Caco-2 (cell line): ENCODE data around the gene OAS3. TPM values are rescaled to one million over a fixed set of nuclear protein-coding genes. Genes with fewer than 3 reads are reported as not detected.

ENCODE experiments used
- BruUV-seq: library from RNA; stranded (reverse); fragments of 400-500 nt; replicated peaks from 2 replicates; lab custom pipeline; 2021; lab: Mats Ljungman, UMichigan
- CTCF ChIA-PET: fragments of 300-600 bp; sonication (Branson Sonifier 250); formaldehyde crosslinking; loops from one replicate; lab custom pipeline; 2022; ENCODE audit warnings: antibody characterized with exemption; lab: Charles Lee
- POLR2A ChIA-PET: fragments of 300-600 bp; sonication (Branson Sonifier 250); formaldehyde crosslinking; loops from one replicate; lab custom pipeline; 2022; ENCODE audit warnings: antibody characterized with exemption; lab: Charles Lee
- DNase-seq, 2 experiments: peaks; one replicate each; pipeline versions ENCODE4 v3.0.0 to v3.0.0-alpha.2; 2020 to 2022
- H3K27me3 ChIP-seq: replicated peaks from 2 replicates; pipeline ENCODE4 v1.6.0; 2011; ENCODE audit warnings: low read length; ENCODE audit not compliant: control insufficient read depth, insufficient read depth
- H3K36me3 ChIP-seq: 2 replicates; pipeline ENCODE4 v1.5.1; 2011; ENCODE audit warnings: low read length; ENCODE audit not compliant: control insufficient read depth, insufficient read depth
- H3K4me1 ChIP-seq: fragments of 250-450 bp; sonication (Bioruptor Pico); 2 replicates; pipeline ENCODE4 v1.5.1; 2020; ENCODE audit warnings: mild to moderate bottlenecking
- H3K4me3 ChIP-seq: 2 replicates; pipeline ENCODE4 v1.5.1; 2011; ENCODE audit warnings: low read depth, mild to moderate bottlenecking, control low read depth, low read length
- H3K9me3 ChIP-seq: fragments of 250-450 bp; sonication (Bioruptor Pico); 2 replicates; pipeline ENCODE4 v1.5.1; 2020; ENCODE audit warnings: mild to moderate bottlenecking, moderate library complexity
- H3K27ac Mint-ChIP-seq: one replicate; pipeline ENCODE4 v1.8.0; 2022; ENCODE audit warnings: mixed read lengths; ENCODE audit not compliant: unreplicated experiment
- H3K27me3 Mint-ChIP-seq: one replicate; pipeline ENCODE4 v1.8.0; 2022; ENCODE audit warnings: mixed read lengths; ENCODE audit not compliant: insufficient read depth, unreplicated experiment
- H3K36me3 Mint-ChIP-seq: one replicate; pipeline ENCODE4 v1.8.0; 2022; ENCODE audit warnings: mild to moderate bottlenecking, mixed read lengths; ENCODE audit not compliant: insufficient read depth, unreplicated experiment
- H3K4me1 Mint-ChIP-seq: one replicate; pipeline ENCODE4 v1.8.0; 2022; ENCODE audit warnings: low read depth, mixed read lengths; ENCODE audit not compliant: unreplicated experiment
- H3K4me3 Mint-ChIP-seq: one replicate; pipeline ENCODE4 v1.8.0; 2022; ENCODE audit warnings: mild to moderate bottlenecking, moderate library complexity, mixed read lengths; ENCODE audit not compliant: unreplicated experiment
- H3K9me3 Mint-ChIP-seq: one replicate; pipeline ENCODE4 v1.8.0; 2022; ENCODE audit warnings: mixed read lengths; ENCODE audit not compliant: unreplicated experiment
- CTCF ChIP-seq, 2 experiments: fragments of 200-600 bp in 1 of 2; IDR thresholded peaks; 1 replicate in 1 of 2; 2 replicates in 1 of 2; pipeline versions ENCODE4 v1.5.1 to v1.8.0; 2011 to 2022; ENCODE audit warnings: antibody characterized with exemption in 1 of 2, control low read depth in 1 of 2, inconsistent platforms in 1 of 2, low read depth in 1 of 2, low read length in 1 of 2, mild to moderate bottlenecking in 1 of 2, moderate library complexity in 1 of 2; ENCODE audit not compliant: insufficient read depth in 1 of 2, severe bottlenecking in 1 of 2, unreplicated experiment in 1 of 2
- intact Hi-C: fragments of 100-400 bp; cut with micrococcal nuclease; formaldehyde crosslinking; loops from one replicate; pipeline ENCODE4 v1.10.0; 2022; ENCODE audit not compliant: unreplicated experiment
- total RNA-seq: library from RNA; stranded (reverse); gene quantifications from 2 replicates; pipeline ENCODE4 v1.2.3, GENCODE V29; 2022

The OAS3 gene
- total RNA-seq, 1 experiment from 2014 or later: 22.1 TPM

GRCh38 chr12:112929715-112930114 is 8.6 kb upstream of the OAS3 start:
- H3K9me3 ChIP-seq: peaks cover 31% of the 10 kb centered on the region
- Mint-ChIP-seq H3K36me3 (peaks cover 10% of the 10 kb centered on the region), H3K27me3 (no peaks in the 10 kb centered on the region), H3K9me3 (peaks cover 9% of the 10 kb centered on the region), H3K27ac (no peak overlapping the region), H3K4me3 (no peak overlapping the region), H3K4me1 (peaks cover 13% of the 10 kb centered on the region)
- no peaks in the 10 kb centered on the region for H3K36me3 ChIP-seq
- TF ChIP-seq CTCF (IDR thresholded peaks at IDR 0.05; ENCODE audit: insufficient read depth in 1 of 2, low read depth in 1 of 2, low read length in 1 of 2, severe bottlenecking in 1 of 2, unreplicated experiment in 1 of 2): no peak
- no peak for DNase-seq
- peaks cover 37% of the 10 kb centered on the region for H3K4me1 ChIP-seq
- no peaks in the 10 kb centered on the region for H3K27me3 ChIP-seq
- no peak overlapping the region for H3K4me3 ChIP-seq
- intact Hi-C loops: no loop called here
- ChIA-PET POLR2A (no interaction called here), CTCF (no interaction called here)
- BruUV-seq: no TSS peak

- no peak for TF ChIP-seq CTCF (IDR thresholded peaks at IDR 0.05; ENCODE audit: insufficient read depth in 1 of 2, low read depth in 1 of 2, low read length in 1 of 2, severe bottlenecking in 1 of 2, unreplicated experiment in 1 of 2)
- no peak overlapping the region for H3K27ac Mint-ChIP-seq
- POLR2A ChIA-PET: no interaction called here
- H3K4me1 ChIP-seq: peaks cover 31% of the 10 kb centered on the region
- BruUV-seq: no TSS peak
- H3K27me3 Mint-ChIP-seq: no peaks in the 10 kb centered on the region
- H3K9me3 ChIP-seq: peaks cover 31% of the 10 kb centered on the region
- DNase-seq: no peak
- no peaks in the 10 kb centered on the region for H3K27me3 ChIP-seq
- H3K4me3 ChIP-seq: no peak overlapping the region
- H3K4me3 Mint-ChIP-seq: no peak overlapping the region
- intact Hi-C loops: no loop called here
- peaks cover 10% of the 10 kb centered on the region for H3K9me3 Mint-ChIP-seq
- H3K36me3 ChIP-seq: no peaks in the 10 kb centered on the region
- H3K36me3 Mint-ChIP-seq: peaks cover 10% of the 10 kb centered on the region
- H3K4me1 Mint-ChIP-seq: peaks cover 13% of the 10 kb centered on the region
- CTCF ChIA-PET: interaction anchor here (0.5 kb wide), 1 partner anchor 30 kb away, joined by 5 read pairs; no protein-coding TSS in a partner anchor
Observed at GRCh38 chr12:112930350-112930749, 7.9 kb upstream of the OAS3 start.

GRCh38 chr12:112932485-112933128 is 5.7 kb upstream of the OAS3 start:
- Mint-ChIP-seq H3K27ac (no peak overlapping the region), H3K27me3 (no peaks in the 10 kb centered on the region), H3K9me3 (peaks cover 6% of the 10 kb centered on the region), H3K36me3 (no peaks in the 10 kb centered on the region), H3K4me1 (peaks cover 6% of the 10 kb centered on the region), H3K4me3 (no peak overlapping the region)
- Histone ChIP-seq H3K36me3 (no peaks in the 10 kb centered on the region), H3K4me3 (no peak overlapping the region), H3K4me1 (peaks cover 12% of the 10 kb centered on the region), H3K9me3 (peaks cover 19% of the 10 kb centered on the region), H3K27me3 (no peaks in the 10 kb centered on the region)
- CTCF ChIA-PET: no interaction called here
- BruUV-seq: no TSS peak
- POLR2A ChIA-PET: no interaction called here
- TF ChIP-seq CTCF (IDR thresholded peaks at IDR 0.05; ENCODE audit: insufficient read depth in 1 of 2, low read depth in 1 of 2, low read length in 1 of 2, severe bottlenecking in 1 of 2, unreplicated experiment in 1 of 2): no peak
- intact Hi-C loops: no loop called here
- no peak for DNase-seq
